ENCODE results near the gene SLFN12L.

SLFN12L gene

DNA sequence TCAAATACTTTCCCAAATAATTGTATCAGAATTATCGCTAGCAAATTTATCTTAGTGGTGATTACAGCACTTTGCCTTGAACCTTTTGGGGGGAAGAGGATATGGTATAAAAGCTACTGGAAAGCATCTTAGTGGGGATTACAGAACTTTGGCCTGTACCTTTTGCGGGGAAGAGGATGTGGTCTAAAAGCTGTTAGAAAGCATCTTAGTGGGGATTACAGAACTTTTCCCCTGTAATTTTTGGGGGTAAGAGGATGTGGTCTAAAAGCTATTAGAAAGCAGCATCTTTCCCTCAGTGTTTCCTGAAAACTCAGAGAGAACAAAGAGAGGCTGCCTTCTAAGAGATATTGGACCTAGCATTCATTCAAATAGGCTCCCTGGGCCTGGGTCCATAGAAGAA lies 109.2 kb downstream of the SLFN12L start:
- DNase-seq: no peak

- DNase-seq: no peak
These were observed 113.7 kb downstream of the SLFN12L start for GRCh38 chr17:35423761-35424160.
